Trophoblast cell (in vitro differentiated cells and primary cell): ENCODE results near the gene IL20RB.
"Not testable (repeated sequence)": the region's sequence is repeated elsewhere in the genome, so short reads cannot be mapped to it uniquely, and the experiment has no call there.

ENCODE experiments used
- DNase-seq, 2 donors: peaks; one replicate each; pipeline ENCODE4 v3.0.0-alpha.2; 2016
- H2AFZ ChIP-seq: 2 replicates; pipeline ENCODE4 v1.6.1; 2013; ENCODE audit warnings: low read length, moderate library complexity, mild to moderate bottlenecking; ENCODE audit not compliant: insufficient read depth, poor library complexity
- H2AK5ac ChIP-seq: 2 replicates; pipeline ENCODE4 v1.6.1; 2013; ENCODE audit warnings: mild to moderate bottlenecking, low read length
- H2BK120ac ChIP-seq: 2 replicates; pipeline ENCODE4 v1.6.1; 2013; ENCODE audit warnings: low read length, mild to moderate bottlenecking, moderate library complexity; ENCODE audit not compliant: insufficient read depth, poor library complexity
- H2BK12ac ChIP-seq: 2 replicates; pipeline ENCODE4 v1.6.1; 2013; ENCODE audit warnings: mild to moderate bottlenecking, low read length, moderate library complexity
- H2BK5ac ChIP-seq: 2 replicates; pipeline ENCODE4 v1.6.1; 2013; ENCODE audit warnings: low read length, low read depth, moderate library complexity, mild to moderate bottlenecking; ENCODE audit not compliant: poor library complexity
- H3K14ac ChIP-seq: 2 replicates; pipeline ENCODE4 v1.6.1; 2013; ENCODE audit warnings: mild to moderate bottlenecking, low read length
- H3K18ac ChIP-seq: 2 replicates; pipeline ENCODE4 v1.6.1; 2013; ENCODE audit warnings: mild to moderate bottlenecking, low read length
- H3K23ac ChIP-seq: 2 replicates; pipeline ENCODE4 v1.6.1; 2013; ENCODE audit warnings: low read length
- H3K27ac ChIP-seq: 2 replicates; pipeline ENCODE4 v1.5.1; 2013; ENCODE audit warnings: low read depth, mild to moderate bottlenecking, inconsistent platforms, low read length, moderate library complexity
- H3K27me3 ChIP-seq: 2 replicates; pipeline ENCODE4 v1.6.1; 2013; ENCODE audit warnings: inconsistent platforms, mild to moderate bottlenecking, low read length, moderate library complexity; ENCODE audit not compliant: insufficient read depth
- H3K36me3 ChIP-seq, 2 experiments: 1 replicate in 1 of 2; 2 replicates in 1 of 2; pipeline ENCODE4 v1.6.1; 2013; ENCODE audit warnings: low read length in 2 of 2, mild to moderate bottlenecking in 2 of 2, moderate library complexity in 1 of 2; ENCODE audit not compliant: insufficient read depth in 2 of 2, control insufficient read depth in 1 of 2
- H3K4ac ChIP-seq: 2 replicates; pipeline ENCODE4 v1.6.1; 2013; ENCODE audit warnings: low read depth, mild to moderate bottlenecking, low read length, moderate library complexity
- H3K4me1 ChIP-seq, 2 experiments: 1 replicate in 1 of 2; 2 replicates in 1 of 2; pipeline ENCODE4 v1.6.1; 2013; ENCODE audit warnings: low read length in 2 of 2, mild to moderate bottlenecking in 2 of 2, moderate library complexity in 1 of 2; ENCODE audit not compliant: insufficient read depth in 2 of 2, control insufficient read depth in 1 of 2
- H3K4me2 ChIP-seq: 2 replicates; pipeline ENCODE4 v1.6.1; 2013; ENCODE audit warnings: inconsistent platforms, mild to moderate bottlenecking, low read length, moderate library complexity
- H3K4me3 ChIP-seq: 2 replicates; pipeline ENCODE4 v1.5.1; 2013; ENCODE audit warnings: mild to moderate bottlenecking, low read depth, low read length, inconsistent platforms
- H3K79me1 ChIP-seq: one replicate; pipeline ENCODE4 v1.6.1; 2013; ENCODE audit warnings: low read length
- H3K79me2 ChIP-seq: 2 replicates; pipeline ENCODE4 v1.6.1; 2013; ENCODE audit warnings: low read length, mild to moderate bottlenecking; ENCODE audit not compliant: control insufficient read depth, insufficient read depth, poor library complexity
- H3K9ac ChIP-seq: 2 replicates; pipeline ENCODE4 v1.6.1; 2013; ENCODE audit warnings: mild to moderate bottlenecking, low read length
- H3K9me3 ChIP-seq: 2 replicates; pipeline ENCODE4 v1.6.1; 2013; ENCODE audit warnings: low read depth, mild to moderate bottlenecking, control low read depth, inconsistent platforms, low read length; ENCODE audit not compliant: insufficient read depth
- H4K12ac ChIP-seq: 2 replicates; pipeline ENCODE4 v1.6.1; 2013; ENCODE audit warnings: low read depth, mild to moderate bottlenecking, low read length, moderate library complexity
- H4K8ac ChIP-seq: 2 replicates; pipeline ENCODE4 v1.6.1; 2013; ENCODE audit warnings: low read depth, mild to moderate bottlenecking, low read length, moderate library complexity
- H4K91ac ChIP-seq: one replicate; pipeline ENCODE4 v1.6.1; 2013; ENCODE audit warnings: low read depth, mild to moderate bottlenecking, low read length, moderate library complexity
- WGBS: extraction: QIAGEN DNeasy Blood & Tissue Kit; methylation state at CpG from one replicate; pipeline ENCODE4 v1.1.7; 2013; ENCODE audit warnings: missing lambda C conversion rate; ENCODE audit not compliant: insufficient read length, insufficient coverage; ENCODE audit errors: extremely low coverage; 5-methylcytosine and 5-hydroxymethylcytosine counted together

Gene IL20RB

GRCh38 chr3:137012097-137012501 lies 54.3 kb downstream of the IL20RB start:
- Histone ChIP-seq H3K36me3 (peaks cover 2 to 4% of the 10 kb centered on the region in 2 experiments), H2BK12ac (no peak overlapping the region), H3K4me1 (peaks cover 0 to 2% of the 10 kb centered on the region in 2 experiments), H4K91ac (no peak overlapping the region), H3K4me3 (no peak overlapping the region), H4K8ac (no peak overlapping the region), H3K4ac (no peak overlapping the region), H2AK5ac (no peak overlapping the region), H2BK5ac (no peak overlapping the region), H2BK120ac (no peak overlapping the region), H3K27me3 (no peaks in the 10 kb centered on the region), H3K79me1 (peaks cover 2% of the 10 kb centered on the region), H3K18ac (no peak overlapping the region), H3K14ac (no peak overlapping the region), H2AFZ (no peak overlapping the region), H3K79me2 (no peaks in the 10 kb centered on the region), H3K23ac (no peak overlapping the region), H3K27ac (no peak overlapping the region), H3K9ac (no peak overlapping the region), H4K12ac (no peak overlapping the region), H3K4me2 (no peak overlapping the region), H3K9me3 (no peaks in the 10 kb centered on the region)
- no CpG with 5 or more reads among the region's 3 CpGs for WGBS
- DNase-seq: no peak

- H3K9me3 ChIP-seq: no peaks in the 10 kb centered on the region
- no peak overlapping the region for H2AK5ac ChIP-seq
- peaks cover 0 to 2% of the 10 kb centered on the region in 2 experiments for H3K4me1 ChIP-seq
- H3K9ac ChIP-seq: no peak overlapping the region
- H3K27ac ChIP-seq: no peak overlapping the region
- no peak overlapping the region for H2BK5ac ChIP-seq
- H3K23ac ChIP-seq: no peak overlapping the region
- peaks cover 2% of the 10 kb centered on the region for H3K79me1 ChIP-seq
- H3K79me2 ChIP-seq: no peaks in the 10 kb centered on the region
- H2BK120ac ChIP-seq: no peak overlapping the region
- peak; percentile 77 to 93 for DNase-seq
- H3K14ac ChIP-seq: no peak overlapping the region
- H3K36me3 ChIP-seq: peaks cover 2% of the 10 kb centered on the region in 2 experiments
- H3K4me3 ChIP-seq: no peak overlapping the region
- peak overlapping the region; percentile 14 for H3K4me2 ChIP-seq
- no peak overlapping the region for H2BK12ac ChIP-seq
- H4K91ac ChIP-seq: no peak overlapping the region
- peak overlapping the region; percentile 79 for H2AFZ ChIP-seq
- H3K18ac ChIP-seq: no peak overlapping the region
- WGBS: no CpG with 5 or more reads among the region's 18 CpGs
- H3K27me3 ChIP-seq: no peaks in the 10 kb centered on the region
- H4K12ac ChIP-seq: peak overlapping the region; percentile 48
- peak overlapping the region; percentile 77 for H4K8ac ChIP-seq
- H3K4ac ChIP-seq: no peak overlapping the region
Measured at GRCh38 chr3:137013951-137014688, 56.3 kb downstream of the IL20RB start.

GRCh38 chr3:137017316-137017715 lies 59.5 kb downstream of the IL20RB start:
- H4K91ac ChIP-seq, H2BK120ac ChIP-seq, H2AFZ ChIP-seq, H3K4me3 ChIP-seq, H3K79me1 ChIP-seq, H2BK12ac ChIP-seq, H3K9me3 ChIP-seq, H3K27ac ChIP-seq, H3K14ac ChIP-seq, H3K18ac ChIP-seq, H3K36me3 ChIP-seq, H4K8ac ChIP-seq, H2BK5ac ChIP-seq, H3K27me3 ChIP-seq, H3K4ac ChIP-seq, H3K9ac ChIP-seq, H3K23ac ChIP-seq, H3K4me2 ChIP-seq, H3K79me2 ChIP-seq, H2AK5ac ChIP-seq, H3K4me1 ChIP-seq, H4K12ac ChIP-seq, DNase-seq: not testable (repeated sequence)
- no CpG with 5 or more reads among the region's 1 CpG for WGBS

- Histone ChIP-seq H2BK120ac (no peak overlapping the region), H3K4me3 (no peak overlapping the region), H2AK5ac (no peak overlapping the region), H3K79me1 (no peaks in the 10 kb centered on the region), H2BK12ac (no peak overlapping the region), H3K27me3 (no peaks in the 10 kb centered on the region), H4K12ac (no peak overlapping the region), H3K36me3 (no peaks in the 10 kb centered on the region), H2BK5ac (no peak overlapping the region), H2AFZ (no peak overlapping the region), H3K23ac (no peak overlapping the region), H3K79me2 (no peaks in the 10 kb centered on the region), H3K18ac (no peak overlapping the region), H3K27ac (no peak overlapping the region), H3K4ac (no peak overlapping the region), H3K4me1 (no peaks in the 10 kb centered on the region), H4K8ac (no peak overlapping the region), H4K91ac (no peak overlapping the region), H3K4me2 (no peak overlapping the region), H3K9me3 (no peaks in the 10 kb centered on the region), H3K9ac (no peak overlapping the region), H3K14ac (no peak overlapping the region)
- WGBS: no CpG with 5 or more reads among the region's 5 CpGs
- DNase-seq: no peak
Measured at GRCh38 chr3:137020315-137020714, 62.5 kb downstream of the IL20RB start.
